ENCODE data around the gene NEU3. TPM values are rescaled to one million over a fixed set of nuclear protein-coding genes. Genes with fewer than 3 reads are reported as not detected.
"Not testable (repeated sequence)": the region's sequence is repeated elsewhere in the genome, so short reads cannot be mapped to it uniquely, and the experiment has no call there.

The NEU3 gene
- total RNA-seq, 2 donors from 2014 or later: 6.1 to 7.7 TPM

- intact Hi-C loops (cut with DNase I, micrococcal nuclease): no loop called here
- DNase-seq (no peak), ATAC-seq (no peak)
These were observed 10.7 kb upstream of the NEU3 start for GRCh38 chr11:74978041-74978440.

- intact Hi-C loops (cut with DNase I, micrococcal nuclease): no loop called here
- ATAC-seq: no peak
These were observed 8.1 kb upstream of the NEU3 start for GRCh38 chr11:74980634-74981033.

GRCh38 chr11:74981888-74982287, 6.8 kb upstream of the NEU3 start:
- intact Hi-C loops (cut with DNase I, micrococcal nuclease): no loop called here
- no peak for DNase-seq
- peak; percentile 14 for ATAC-seq

More at GRCh38 chr11:74980634-74981033, 8.1 kb upstream of the NEU3 start:
- DNase-seq: no peak

GRCh38 chr11:74984070-74984469, 4.7 kb upstream of the NEU3 start:
- ATAC-seq (no peak), DNase-seq (no peak)
- intact Hi-C loops (cut with DNase I, micrococcal nuclease): no loop called here

GRCh38 chr11:74984730-74985129, 4.0 kb upstream of the NEU3 start:
- intact Hi-C loops (cut with DNase I, micrococcal nuclease): no loop called here
- ATAC-seq: no peak

GRCh38 chr11:74989260-74989638, 516 bp downstream of the NEU3 start:
- peak; percentile 21 for ATAC-seq
- peak in 1 of 2 donors; percentile 16 for DNase-seq
- intact Hi-C loops (cut with DNase I, micrococcal nuclease): no loop called here

More at GRCh38 chr11:74984730-74985129, 4.0 kb upstream of the NEU3 start:
- no peak for DNase-seq

GRCh38 chr11:74990150-74990549, 1.4 kb downstream of the NEU3 start:
- ATAC-seq; DNase-seq; intact Hi-C loops (cut with DNase I, micrococcal nuclease): not testable (repeated sequence)

- intact Hi-C loops (cut with DNase I, micrococcal nuclease): no loop called here
- no peak for ATAC-seq
- no peak for DNase-seq
These were observed 2.2 kb downstream of the NEU3 start for GRCh38 chr11:74990941-74991340.

GRCh38 chr11:74992852-74993251, 4.1 kb downstream of the NEU3 start:
- no peak for DNase-seq

GRCh38 chr11:75000975-75001354, 12.2 kb downstream of the NEU3 start:
- no peak for DNase-seq
- intact Hi-C loops (cut with DNase I, micrococcal nuclease): no loop called here
- ATAC-seq: no peak

More at GRCh38 chr11:74992852-74993251, 4.1 kb downstream of the NEU3 start:
- intact Hi-C loops (cut with DNase I, micrococcal nuclease): no loop called here
- ATAC-seq: no peak

- no peak for ATAC-seq
- intact Hi-C loops (cut with DNase I, micrococcal nuclease): no loop called here
- no peak for DNase-seq
These were observed 13.0 kb downstream of the NEU3 start for GRCh38 chr11:75001686-75002085.

- intact Hi-C loops (cut with DNase I, micrococcal nuclease): no loop called here
- no peak for ATAC-seq
- DNase-seq: no peak
These were observed 13.8 kb downstream of the NEU3 start for GRCh38 chr11:75002516-75002915.

GRCh38 chr11:75004215-75004614, 15.5 kb downstream of the NEU3 start:
- intact Hi-C loops (cut with DNase I, micrococcal nuclease): no loop called here
- no peak for ATAC-seq
- no peak for DNase-seq

- no peak for DNase-seq
These were observed 22.6 kb downstream of the NEU3 start for GRCh38 chr11:75011357-75011756.

GRCh38 chr11:75011872-75012271, 23.1 kb downstream of the NEU3 start:
- ATAC-seq: no peak
- no peak for DNase-seq
- intact Hi-C loops (cut with DNase I, micrococcal nuclease): loop anchor here in 1 of 2 donors (10.0 kb wide), 1 partner anchor 223 kb away; no protein-coding TSS in a partner anchor

More at GRCh38 chr11:75011357-75011756, 22.6 kb downstream of the NEU3 start:
- ATAC-seq: no peak
- intact Hi-C loops (cut with DNase I, micrococcal nuclease): loop anchor here in 1 of 2 donors (10.0 kb wide), 1 partner anchor 223 kb away; no protein-coding TSS in a partner anchor

GRCh38 chr11:75013051-75013450, 24.3 kb downstream of the NEU3 start:
- DNase-seq (no peak), ATAC-seq (no peak)
- intact Hi-C loops (cut with DNase I, micrococcal nuclease): loop anchor here in 1 of 2 donors (10.0 kb wide), 1 partner anchor 222 kb away; no protein-coding TSS in a partner anchor

GRCh38 chr11:75014129-75014528, 25.4 kb downstream of the NEU3 start:
- DNase-seq (no peak), ATAC-seq (no peak)
- intact Hi-C loops (cut with DNase I, micrococcal nuclease): loop anchor here in 1 of 2 donors (10.0 kb wide), 1 partner anchor 221 kb away; no protein-coding TSS in a partner anchor

- DNase-seq, ATAC-seq: not testable (repeated sequence)
- intact Hi-C loops (cut with DNase I, micrococcal nuclease): loop anchor here in 1 of 2 donors (10.0 kb wide), 1 partner anchor 216 kb away; no protein-coding TSS in a partner anchor
These were observed 30.5 kb downstream of the NEU3 start for GRCh38 chr11:75019200-75019599.

GRCh38 chr11:75020328-75020727, 31.6 kb downstream of the NEU3 start:
- ATAC-seq, DNase-seq: not testable (repeated sequence)
- intact Hi-C loops (cut with DNase I, micrococcal nuclease): loop anchor here in 1 of 2 donors (10.0 kb wide), 1 partner anchor 224 kb away; the partner anchor contains the start of gene TPBGL

GRCh38 chr11:75022296-75022695, 33.6 kb downstream of the NEU3 start:
- ATAC-seq (no peak), DNase-seq (no peak)
- intact Hi-C loops (cut with DNase I, micrococcal nuclease): loop anchor here in 1 of 2 donors (10.0 kb wide), 1 partner anchor 223 kb away; the partner anchor contains the start of gene TPBGL

All from left colon (tissue), 2 donors.